SK-N-SH (cell line): ENCODE data around the gene NSDHL. TPM values are rescaled to one million over a fixed set of nuclear protein-coding genes. Genes with fewer than 3 reads are reported as not detected.

Experiments
- CTCF ChIA-PET: fragments of 300-600, 350-600 bp; formaldehyde crosslinking; extraction: SDS; loops from one replicate; lab custom pipeline; 2021; lab: Yijun Ruan, JAX
- POLR2A ChIA-PET: fragments of 350-600 bp; sonication (Branson Sonifier 250); formaldehyde crosslinking; extraction: SDS; loops from one replicate; lab custom pipeline; 2020; ENCODE audit warnings: antibody characterized with exemption, inconsistent platforms; lab: Yijun Ruan, JAX
- DNase-seq: peaks from one replicate; pipeline ENCODE4 v3.0.0; 2012
- H2AFZ ChIP-seq: fragments of 200-600 bp; sonication (generic); 2 replicates; pipeline ENCODE4 v1.8.1; 2016; ENCODE audit warnings: antibody characterized with exemption, mild to moderate bottlenecking, low read depth
- H3F3A ChIP-seq: fragments of 200-600 bp; sonication (generic); replicated peaks from 2 replicates; pipeline ENCODE3; 2016; ENCODE audit warnings: antibody characterized with exemption, mild to moderate bottlenecking; ENCODE audit not compliant: insufficient read depth
- H3K27ac ChIP-seq, 2 experiments: fragments of 200-500 bp in 1 of 2; fragments of 200-600 bp in 1 of 2; sonication (Bioruptor generic) in 1 of 2; sonication (generic), shearing (Covaris generic) in 1 of 2; 2 replicates each; pipeline versions ENCODE4 v1.5.1 to v1.6.1; 2014 to 2016; ENCODE audit warnings: low read depth in 2 of 2, inconsistent platforms in 1 of 2, low read length in 1 of 2, mild to moderate bottlenecking in 1 of 2, mixed read lengths in 1 of 2
- H3K27me3 ChIP-seq: fragments of 200-600 bp; sonication (generic), shearing (Covaris generic); 2 replicates; pipeline ENCODE4 v1.6.1; 2016; ENCODE audit warnings: mixed run types; ENCODE audit not compliant: insufficient read depth
- H3K36me3 ChIP-seq, 2 experiments: fragments of 200-500 bp in 1 of 2; fragments of 200-600 bp in 1 of 2; sonication (Bioruptor generic) in 1 of 2; sonication (generic) in 1 of 2; replicated peaks in 1 of 2; 2 replicates each; pipeline versions ENCODE3 to v1.5.1; 2014 to 2016; ENCODE audit warnings: low read length in 1 of 2, mild to moderate bottlenecking in 1 of 2; ENCODE audit not compliant: insufficient read depth in 2 of 2, control insufficient read depth in 1 of 2
- H3K4me1 ChIP-seq, 2 experiments: fragments of 200-500 bp in 1 of 2; fragments of 200-600 bp in 1 of 2; sonication (Bioruptor generic) in 1 of 2; sonication (generic), shearing (Covaris generic) in 1 of 2; 2 replicates each; pipeline versions ENCODE4 v1.5.1 to v1.6.1; 2014 to 2016; ENCODE audit warnings: low read depth in 1 of 2, low read length in 1 of 2, mixed run types in 1 of 2; ENCODE audit not compliant: insufficient read depth in 2 of 2, control insufficient read depth in 1 of 2
- H3K4me2 ChIP-seq: fragments of 200-600 bp; sonication (generic), shearing (Covaris generic); 2 replicates; pipeline ENCODE4 v1.6.1; 2017; ENCODE audit warnings: mixed run types
- H3K4me3 ChIP-seq, 2 experiments: fragments of 200-500 bp in 1 of 2; fragments of 200-600 bp in 1 of 2; sonication (Bioruptor generic) in 1 of 2; sonication (generic), shearing (Covaris generic) in 1 of 2; 2 replicates each; pipeline versions ENCODE4 v1.5.1 to v1.8.1; 2014 to 2016; ENCODE audit warnings: low read depth in 2 of 2, inconsistent platforms in 1 of 2, low read length in 1 of 2, mild to moderate bottlenecking in 1 of 2, mixed read lengths in 1 of 2, moderate library complexity in 1 of 2
- H3K79me2 ChIP-seq: fragments of 200-600 bp; sonication (generic); 2 replicates; pipeline ENCODE4 v1.8.1; 2017; ENCODE audit warnings: mild to moderate bottlenecking; ENCODE audit not compliant: insufficient read depth
- H3K9ac ChIP-seq: fragments of 200-600 bp; sonication (generic); 2 replicates; pipeline ENCODE4 v1.6.1; 2017; ENCODE audit warnings: mixed run types
- H3K9me2 ChIP-seq: fragments of 200-600 bp; sonication (generic); 2 replicates; pipeline ENCODE4 v1.6.1; 2017; ENCODE audit warnings: mixed run types
- H3K9me3 ChIP-seq: fragments of 200-600 bp; sonication (generic); 2 replicates; pipeline ENCODE4 v1.6.1; 2017; ENCODE audit warnings: mixed run types, mild to moderate bottlenecking, moderate library complexity
- H4K20me1 ChIP-seq: fragments of 200-600 bp; sonication (generic); 2 replicates; pipeline ENCODE4 v1.6.1; 2017; ENCODE audit warnings: mild to moderate bottlenecking, mixed run types; ENCODE audit not compliant: insufficient read depth
- EZH2phosphoT487 ChIP-seq: fragments of 200-600 bp; sonication (generic); IDR thresholded peaks from 2 replicates; pipeline ENCODE4 v1.6.1; 2017; ENCODE audit warnings: low read depth, mixed run types, mild to moderate bottlenecking, antibody characterized with exemption, moderate library complexity, borderline replicate concordance
- RAD21 ChIP-seq: IDR thresholded peaks from 2 replicates; pipeline ENCODE4 v1.6.1; 2012; ENCODE audit warnings: mild to moderate bottlenecking, low read length
- RCOR1 ChIP-seq: fragments of 150-350 bp; IDR thresholded peaks from 2 replicates; pipeline ENCODE4 v1.6.1; 2017; ENCODE audit warnings: antibody characterized with exemption, low read length
- SMC3 ChIP-seq: IDR thresholded peaks from 2 replicates; pipeline ENCODE4 v1.6.1; 2012; ENCODE audit warnings: low read depth, low read length, improper control_type of control experiment
- TEAD4 ChIP-seq: IDR thresholded peaks from 2 replicates; pipeline ENCODE4 v1.4.0; 2012; ENCODE audit warnings: mild to moderate bottlenecking, borderline replicate concordance; ENCODE audit not compliant: insufficient read depth
- WGBS: methylation state at CpG from one replicate; pipeline ENCODE4 v1.1.6; 2017; ENCODE audit warnings: low lambda C conversion rate; 5-methylcytosine and 5-hydroxymethylcytosine counted together
- polyA plus RNA-seq, 3 experiments: library from polyadenylated mRNA; depleted of rRNA; stranded (reverse); fragments of >200 nt; gene quantifications; 2 replicates each; pipeline ENCODE4 v1.2.3, GENCODE V29; 2012
- TF ChIP-seq, protein P1 (sequence below): IDR thresholded peaks from 2 replicates; pipeline ENCODE4 v1.6.1; 2012; ENCODE audit warnings: mild to moderate bottlenecking, low read depth, low read length, moderate library complexity
- TF ChIP-seq, protein P2 (sequence below): fragments of 150-350 bp; IDR thresholded peaks from 2 replicates; pipeline ENCODE4 v1.6.1; 2017; ENCODE audit warnings: antibody characterized with exemption, low read length, low read depth, borderline replicate concordance
- TF ChIP-seq, protein P3 (sequence below): fragments of 200-600 bp; sonication (generic); IDR thresholded peaks from 2 replicates; pipeline ENCODE4 v1.6.1; 2017; ENCODE audit warnings: antibody characterized with exemption, mild to moderate bottlenecking, moderate library complexity

Gene NSDHL
- polyA plus RNA-seq, 1 of the 3 experiments (the other 2 are of a cell fraction): 24.8 TPM

DNA sequence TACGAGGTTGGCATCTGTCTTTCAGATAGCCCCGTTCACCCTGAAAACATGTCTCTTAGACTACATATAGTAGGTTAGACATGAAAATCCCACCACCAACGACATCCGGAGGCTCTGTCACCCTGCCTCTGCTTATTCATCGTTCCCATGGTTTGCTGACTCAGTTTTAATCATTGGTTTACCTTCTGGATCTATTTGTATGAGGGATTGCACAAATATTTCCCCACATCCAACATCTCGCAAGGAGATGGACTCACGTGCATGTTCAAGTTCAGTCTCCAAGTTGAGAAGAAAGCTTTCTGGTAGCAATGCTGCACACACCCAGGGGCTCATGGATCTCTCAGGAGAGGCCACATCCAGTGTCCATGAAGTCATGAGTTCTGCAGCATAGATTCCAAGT is 11.1 kb upstream of the NSDHL start:
- H3K27me3 ChIP-seq: no peaks in the 10 kb centered on the region
- no peaks in the 10 kb centered on the region; a peak in 1 of 4 replicates for H3K4me1 ChIP-seq
- H3K27ac ChIP-seq: no peak overlapping the region
- H3K4me3 ChIP-seq: no peak overlapping the region
- 65% methylated on average over 7 of the region's 7 CpGs for WGBS
- H4K20me1 ChIP-seq: no peaks in the 10 kb centered on the region
- no peaks in the 10 kb centered on the region for H3F3A ChIP-seq
- TF ChIP-seq TEAD4: no peak
- TF ChIP-seq, protein P1, sequence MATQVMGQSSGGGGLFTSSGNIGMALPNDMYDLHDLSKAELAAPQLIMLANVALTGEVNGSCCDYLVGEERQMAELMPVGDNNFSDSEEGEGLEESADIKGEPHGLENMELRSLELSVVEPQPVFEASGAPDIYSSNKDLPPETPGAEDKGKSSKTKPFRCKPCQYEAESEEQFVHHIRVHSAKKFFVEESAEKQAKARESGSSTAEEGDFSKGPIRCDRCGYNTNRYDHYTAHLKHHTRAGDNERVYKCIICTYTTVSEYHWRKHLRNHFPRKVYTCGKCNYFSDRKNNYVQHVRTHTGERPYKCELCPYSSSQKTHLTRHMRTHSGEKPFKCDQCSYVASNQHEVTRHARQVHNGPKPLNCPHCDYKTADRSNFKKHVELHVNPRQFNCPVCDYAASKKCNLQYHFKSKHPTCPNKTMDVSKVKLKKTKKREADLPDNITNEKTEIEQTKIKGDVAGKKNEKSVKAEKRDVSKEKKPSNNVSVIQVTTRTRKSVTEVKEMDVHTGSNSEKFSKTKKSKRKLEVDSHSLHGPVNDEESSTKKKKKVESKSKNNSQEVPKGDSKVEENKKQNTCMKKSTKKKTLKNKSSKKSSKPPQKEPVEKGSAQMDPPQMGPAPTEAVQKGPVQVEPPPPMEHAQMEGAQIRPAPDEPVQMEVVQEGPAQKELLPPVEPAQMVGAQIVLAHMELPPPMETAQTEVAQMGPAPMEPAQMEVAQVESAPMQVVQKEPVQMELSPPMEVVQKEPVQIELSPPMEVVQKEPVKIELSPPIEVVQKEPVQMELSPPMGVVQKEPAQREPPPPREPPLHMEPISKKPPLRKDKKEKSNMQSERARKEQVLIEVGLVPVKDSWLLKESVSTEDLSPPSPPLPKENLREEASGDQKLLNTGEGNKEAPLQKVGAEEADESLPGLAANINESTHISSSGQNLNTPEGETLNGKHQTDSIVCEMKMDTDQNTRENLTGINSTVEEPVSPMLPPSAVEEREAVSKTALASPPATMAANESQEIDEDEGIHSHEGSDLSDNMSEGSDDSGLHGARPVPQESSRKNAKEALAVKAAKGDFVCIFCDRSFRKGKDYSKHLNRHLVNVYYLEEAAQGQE: no peak
- TF ChIP-seq, protein P2, sequence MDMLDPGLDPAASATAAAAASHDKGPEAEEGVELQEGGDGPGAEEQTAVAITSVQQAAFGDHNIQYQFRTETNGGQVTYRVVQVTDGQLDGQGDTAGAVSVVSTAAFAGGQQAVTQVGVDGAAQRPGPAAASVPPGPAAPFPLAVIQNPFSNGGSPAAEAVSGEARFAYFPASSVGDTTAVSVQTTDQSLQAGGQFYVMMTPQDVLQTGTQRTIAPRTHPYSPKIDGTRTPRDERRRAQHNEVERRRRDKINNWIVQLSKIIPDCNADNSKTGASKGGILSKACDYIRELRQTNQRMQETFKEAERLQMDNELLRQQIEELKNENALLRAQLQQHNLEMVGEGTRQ: no peak
- no peak for TF ChIP-seq RCOR1
- TF ChIP-seq EZH2phosphoT487: no peak
- H3K9ac ChIP-seq: no peak overlapping the region
- H3K9me3 ChIP-seq: no peaks in the 10 kb centered on the region
- ChIA-PET CTCF (interaction anchor here (0.6 to 6.8 kb wide), 3 partner anchors 10 to 187 kb away, joined by 3 to 78 read pairs (median 13); partner anchors contain the start of genes CETN2 and NSDHL), POLR2A (no interaction called here)
- no peak for DNase-seq
- no peaks in the 10 kb centered on the region for H3K79me2 ChIP-seq
- H3K9me2 ChIP-seq: no peaks in the 10 kb centered on the region
- no peak overlapping the region for H3K4me2 ChIP-seq
- no peaks in the 10 kb centered on the region for H3K36me3 ChIP-seq
- no peak overlapping the region for H2AFZ ChIP-seq

DNA sequence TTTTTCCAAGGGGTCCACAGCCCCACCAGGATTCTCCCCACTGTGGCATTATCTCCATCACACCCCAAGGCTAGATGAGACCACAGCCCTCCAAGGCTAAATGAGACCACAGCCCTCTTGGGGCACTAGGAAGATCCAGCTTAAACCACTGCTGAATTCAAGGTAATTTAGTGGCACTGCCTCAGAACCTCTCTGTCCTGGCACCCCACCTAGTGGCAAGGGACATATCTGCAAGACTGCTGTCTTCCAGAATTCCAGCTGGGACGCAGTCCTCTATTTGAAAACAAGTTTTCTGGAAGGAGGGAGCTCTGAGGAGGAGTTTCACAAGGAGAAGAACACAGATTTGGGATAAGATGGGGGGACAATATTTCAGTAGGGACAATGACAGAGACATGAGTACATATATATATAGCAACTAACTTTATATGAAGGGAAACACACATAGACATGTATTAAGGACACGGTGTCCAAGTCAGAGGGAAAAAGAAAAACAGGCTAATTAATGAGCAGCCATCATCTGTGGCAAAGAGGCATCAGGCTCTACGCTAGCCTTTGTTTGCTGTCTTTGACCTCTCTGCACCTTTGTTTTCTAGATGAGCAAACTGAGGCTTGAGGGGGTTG is 9.6 kb upstream of the NSDHL start:
- no peaks in the 10 kb centered on the region for H4K20me1 ChIP-seq
- no peak overlapping the region for H2AFZ ChIP-seq
- CTCF ChIA-PET: interaction anchor here (0.6 to 6.8 kb wide), 24 partner anchors 9 to 1070 kb away, joined by 3 to 78 read pairs (median 4); partner anchors contain the start of genes CETN2, NSDHL and ZNF185
- no peaks in the 10 kb centered on the region for H3K79me2 ChIP-seq
- H3K4me2 ChIP-seq: no peak overlapping the region
- H3F3A ChIP-seq: no peaks in the 10 kb centered on the region
- no peaks in the 10 kb centered on the region for H3K27me3 ChIP-seq
- no peaks in the 10 kb centered on the region; a peak in 1 of 4 replicates for H3K4me1 ChIP-seq
- 38% methylated on average over 3 of the region's 3 CpGs for WGBS
- no peaks in the 10 kb centered on the region for H3K9me3 ChIP-seq
- no peaks in the 10 kb centered on the region for H3K36me3 ChIP-seq
- no peak overlapping the region for H3K4me3 ChIP-seq
- H3K27ac ChIP-seq: no peak overlapping the region
- no peaks in the 10 kb centered on the region for H3K9me2 ChIP-seq
- TF ChIP-seq, protein P3, sequence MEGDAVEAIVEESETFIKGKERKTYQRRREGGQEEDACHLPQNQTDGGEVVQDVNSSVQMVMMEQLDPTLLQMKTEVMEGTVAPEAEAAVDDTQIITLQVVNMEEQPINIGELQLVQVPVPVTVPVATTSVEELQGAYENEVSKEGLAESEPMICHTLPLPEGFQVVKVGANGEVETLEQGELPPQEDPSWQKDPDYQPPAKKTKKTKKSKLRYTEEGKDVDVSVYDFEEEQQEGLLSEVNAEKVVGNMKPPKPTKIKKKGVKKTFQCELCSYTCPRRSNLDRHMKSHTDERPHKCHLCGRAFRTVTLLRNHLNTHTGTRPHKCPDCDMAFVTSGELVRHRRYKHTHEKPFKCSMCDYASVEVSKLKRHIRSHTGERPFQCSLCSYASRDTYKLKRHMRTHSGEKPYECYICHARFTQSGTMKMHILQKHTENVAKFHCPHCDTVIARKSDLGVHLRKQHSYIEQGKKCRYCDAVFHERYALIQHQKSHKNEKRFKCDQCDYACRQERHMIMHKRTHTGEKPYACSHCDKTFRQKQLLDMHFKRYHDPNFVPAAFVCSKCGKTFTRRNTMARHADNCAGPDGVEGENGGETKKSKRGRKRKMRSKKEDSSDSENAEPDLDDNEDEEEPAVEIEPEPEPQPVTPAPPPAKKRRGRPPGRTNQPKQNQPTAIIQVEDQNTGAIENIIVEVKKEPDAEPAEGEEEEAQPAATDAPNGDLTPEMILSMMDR: peak; percentile 69
- peak; percentile 50; the same call in 1 of the 2 replicates for TF ChIP-seq SMC3
- TF ChIP-seq RAD21: peak; percentile 75
- TF ChIP-seq RCOR1: no peak
- no peak overlapping the region for H3K9ac ChIP-seq
- peak; percentile 49 for DNase-seq
- POLR2A ChIA-PET: no interaction called here
